Retina (tissue), 1 donor: ENCODE measurements around the gene IDS.
"Not testable (repeated sequence)": the region's sequence is repeated elsewhere in the genome, so short reads cannot be mapped to it uniquely, and the experiment has no call there.

Experiments
- DNase-seq: peaks from one replicate; pipeline ENCODE4 v3.0.0-alpha.2; 2016

IDS gene

DNA sequence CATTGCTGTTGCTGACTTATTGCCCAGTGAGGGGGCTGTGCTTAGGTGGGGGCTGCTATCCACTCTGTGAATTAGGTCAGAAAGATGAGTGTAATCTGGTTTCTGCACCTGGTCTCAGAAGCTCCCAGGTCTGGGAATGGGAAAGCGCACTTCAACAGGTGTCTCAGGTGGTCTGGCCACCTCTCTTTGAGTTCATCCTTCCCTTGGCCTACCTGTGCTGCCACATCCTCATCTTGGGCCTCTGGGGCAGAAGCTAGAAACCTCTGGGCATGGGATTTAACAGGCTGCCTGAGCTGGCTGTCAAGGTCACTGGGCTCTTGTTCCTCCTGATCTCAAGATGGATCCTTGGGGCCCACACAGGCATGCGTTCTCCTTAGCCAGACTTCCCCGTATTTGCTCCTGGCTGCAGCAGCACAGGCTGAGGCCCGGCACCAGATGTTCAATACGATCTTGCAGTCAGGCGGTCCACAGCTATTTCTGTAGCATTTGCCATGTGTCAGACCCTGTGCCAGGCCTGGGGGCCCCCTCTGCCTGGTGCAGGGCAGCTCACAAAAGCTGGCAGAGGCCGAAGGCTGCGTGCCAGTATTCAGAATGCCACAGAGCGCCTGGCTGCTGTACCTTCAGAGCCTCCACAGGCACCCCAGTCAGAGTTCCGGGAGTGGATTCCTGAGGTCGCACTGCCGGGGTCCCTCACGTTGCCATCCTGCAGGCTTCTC is 21.4 kb upstream of the IDS start:
- DNase-seq, result not testable (repeated sequence)

DNA sequence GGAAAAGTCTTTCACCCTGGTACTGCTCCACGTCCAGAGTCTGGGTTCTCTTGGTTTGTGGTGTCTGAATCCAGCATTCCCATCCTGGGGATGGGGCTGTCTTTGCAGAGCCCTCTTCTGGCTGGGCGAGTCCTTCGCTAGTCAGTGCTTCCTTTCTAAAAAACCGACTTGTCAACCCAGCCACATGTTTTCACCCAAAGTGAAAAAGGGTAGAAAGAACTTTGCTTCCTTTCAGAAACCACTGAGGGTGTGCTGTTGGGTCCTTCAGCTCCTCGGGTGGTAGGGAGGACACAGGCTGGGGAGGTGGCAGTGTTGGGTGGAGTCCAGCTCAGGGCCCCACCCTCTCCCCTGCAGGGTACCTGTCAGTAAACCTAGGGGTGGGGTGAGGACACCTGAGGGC is 20.8 kb upstream of the IDS start:
- DNase-seq, result not testable (repeated sequence)

DNA sequence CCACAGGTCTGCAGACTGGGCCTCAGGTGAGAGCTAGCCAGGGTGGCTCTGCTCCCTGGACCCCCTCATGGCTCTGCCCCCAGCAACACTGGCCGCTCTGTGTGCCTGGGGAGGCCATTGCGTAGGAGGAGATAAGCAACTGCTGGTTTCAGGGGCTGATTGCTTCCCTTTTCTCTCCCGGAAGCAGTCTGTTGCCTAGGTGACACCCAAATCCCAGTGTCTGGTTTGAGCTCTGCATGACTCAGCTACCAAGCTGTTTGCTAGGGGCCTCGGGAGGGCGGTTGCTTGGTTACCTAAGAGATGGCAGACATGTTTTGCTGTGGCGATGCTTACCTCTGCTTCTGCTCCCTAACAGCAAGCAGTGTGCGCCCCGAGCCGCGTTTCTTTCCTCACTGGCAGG is 20.3 kb upstream of the IDS start:
- not testable (repeated sequence) for DNase-seq

DNA sequence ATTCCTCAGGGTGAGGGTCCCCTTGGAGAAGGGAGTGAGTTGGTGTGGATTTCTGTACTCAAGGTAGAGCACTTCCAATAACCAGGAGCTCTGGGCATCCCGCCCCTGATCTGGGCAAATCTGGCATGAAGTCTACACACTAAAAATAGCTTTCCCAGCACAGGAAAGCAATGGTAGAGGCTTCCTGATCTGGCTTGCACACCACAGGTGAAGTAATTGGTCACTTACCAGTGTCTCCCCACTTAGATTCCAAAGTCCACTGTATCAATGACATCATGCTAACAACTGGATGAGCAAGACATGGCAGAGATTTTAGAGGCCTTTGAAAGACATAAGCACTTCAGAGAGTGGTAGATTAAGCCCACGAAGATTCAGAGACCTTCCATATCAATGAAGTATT is 17.8 kb upstream of the IDS start:
- DNase-seq, result no peak

DNA sequence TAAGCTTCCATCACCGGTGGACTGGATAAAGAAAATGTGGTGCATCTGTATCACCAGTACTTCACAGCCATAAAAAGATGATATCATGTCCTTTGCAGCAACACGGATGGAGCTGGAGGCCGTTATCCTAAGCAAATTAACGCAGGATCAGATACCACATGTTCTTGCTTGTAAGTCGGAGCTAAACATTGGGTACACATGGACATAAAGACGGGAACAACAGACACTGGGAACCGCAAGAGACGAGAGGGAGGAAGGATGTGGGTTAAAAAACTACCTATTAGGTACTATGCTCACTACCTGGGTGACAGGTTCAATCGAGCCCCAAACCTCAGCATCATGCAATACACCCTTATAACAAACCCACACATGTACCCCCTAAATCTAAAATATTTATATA is 16.3 kb upstream of the IDS start:
- no peak for DNase-seq

DNA sequence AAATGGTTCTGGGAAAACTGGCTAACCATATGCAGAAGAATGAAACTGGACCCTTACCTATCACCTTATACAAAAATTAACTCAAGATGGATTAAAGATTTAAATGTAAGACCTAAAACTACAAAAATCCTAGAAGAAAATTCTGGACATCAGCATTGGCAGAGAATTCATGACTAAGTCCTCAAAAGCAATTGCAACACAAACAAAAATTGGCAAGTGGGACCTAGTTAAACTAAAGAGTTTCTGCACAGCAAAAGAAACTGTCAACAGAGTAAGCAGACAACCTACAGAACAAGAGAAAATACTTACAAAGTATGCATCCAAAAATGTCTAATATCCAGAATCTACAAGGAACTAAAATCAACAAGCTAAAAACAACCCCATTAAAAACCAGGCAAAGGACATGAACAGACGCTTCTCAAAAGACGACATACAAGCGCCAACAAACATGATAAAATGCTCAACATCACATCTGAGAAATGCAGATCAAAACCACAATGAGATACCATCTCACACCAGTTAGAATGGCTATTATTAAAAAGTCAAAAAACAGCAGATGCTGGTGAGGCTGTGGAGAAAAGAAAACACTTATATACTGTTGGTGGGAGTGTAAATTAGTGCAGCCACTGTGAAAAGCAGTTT is 15.7 kb upstream of the IDS start:
- not testable (repeated sequence) for DNase-seq

DNA sequence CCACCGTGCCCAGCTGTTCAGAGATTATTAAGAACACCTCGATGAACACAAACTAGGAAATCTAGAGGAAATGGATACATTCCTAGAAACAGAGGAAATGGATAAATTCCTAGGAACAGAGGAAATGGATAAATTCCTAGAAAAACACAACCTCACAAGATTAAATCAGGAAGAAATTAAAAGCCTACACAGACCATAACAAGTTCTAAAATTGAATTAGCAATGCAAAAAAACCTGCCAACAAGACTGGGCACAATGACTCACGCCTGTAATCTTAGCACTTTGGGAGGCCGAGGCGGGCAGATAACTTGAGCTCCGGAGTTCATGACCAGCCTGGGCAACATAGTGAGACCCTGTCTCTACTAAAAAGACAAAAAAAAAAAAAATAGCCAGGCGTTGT is 13.1 kb upstream of the IDS start:
- no peak for DNase-seq

DNA sequence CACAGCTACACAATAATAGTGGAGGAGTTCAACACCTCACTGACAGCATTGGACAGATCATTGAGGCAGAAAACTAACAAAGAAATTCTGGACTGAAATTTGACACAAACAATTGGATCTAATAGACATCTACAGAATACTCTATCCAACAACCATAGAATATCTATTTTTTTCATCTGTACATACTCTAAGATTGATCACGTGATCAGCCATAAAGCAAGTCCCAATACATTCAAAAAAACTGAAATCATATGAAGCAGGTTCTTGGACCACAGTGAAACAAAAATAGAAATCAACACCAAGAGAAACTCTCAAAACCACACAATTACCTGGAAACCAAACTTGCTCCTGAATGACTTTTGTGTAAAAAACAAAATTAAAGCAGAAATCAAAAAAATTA is 12.2 kb upstream of the IDS start:
- DNase-seq, result no peak

DNA sequence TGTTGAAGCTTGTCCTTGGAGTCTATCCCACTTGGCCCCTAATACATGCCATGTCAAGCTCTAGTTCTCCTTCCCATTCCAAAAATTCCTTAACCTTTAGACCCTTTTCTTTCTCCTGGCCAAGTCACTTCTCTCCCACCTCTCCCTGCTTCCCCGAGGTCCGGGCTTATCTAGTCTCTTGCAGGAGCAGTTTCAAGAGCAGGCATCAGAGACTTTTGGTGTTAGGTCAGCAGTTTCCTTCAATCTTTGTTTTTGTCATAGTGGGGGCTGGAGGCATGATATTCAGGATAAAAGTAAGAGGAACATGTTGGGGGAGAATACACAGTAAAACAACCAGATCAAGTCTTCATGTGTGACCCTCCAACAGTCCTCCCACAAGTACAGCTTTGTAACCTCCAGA is 11.5 kb upstream of the IDS start:
- no peak for DNase-seq

DNA sequence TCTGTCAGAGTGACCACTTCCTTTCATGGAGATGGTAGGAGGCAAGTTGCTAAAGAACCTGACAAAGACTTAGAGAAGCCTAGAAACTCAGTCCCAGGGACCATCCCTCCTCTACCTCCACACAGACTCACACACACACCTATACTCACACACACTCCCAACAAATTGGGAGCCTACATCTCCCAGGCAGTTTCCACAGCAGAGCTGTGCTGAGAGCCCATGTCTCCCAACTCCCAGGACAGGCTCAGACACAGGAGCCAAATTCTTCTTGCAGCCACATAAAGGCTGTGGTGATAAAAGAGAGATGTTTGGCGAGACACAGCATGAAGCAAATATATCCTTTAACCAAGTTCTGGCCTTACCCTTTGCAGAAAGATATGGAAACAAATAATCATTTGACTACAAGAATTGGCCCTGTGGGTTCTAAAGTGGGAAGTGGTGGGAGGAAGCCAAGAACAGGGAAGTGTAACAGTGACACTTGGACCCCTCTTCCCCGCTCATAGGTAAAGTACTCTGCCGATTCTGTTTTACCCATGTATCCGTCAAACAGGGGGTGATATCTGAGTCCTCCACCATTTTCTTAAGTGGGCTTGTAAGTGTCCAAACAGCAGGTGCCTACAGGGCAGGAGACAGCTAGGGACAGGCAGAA is 11.0 kb upstream of the IDS start:
- DNase-seq, result no peak

DNA sequence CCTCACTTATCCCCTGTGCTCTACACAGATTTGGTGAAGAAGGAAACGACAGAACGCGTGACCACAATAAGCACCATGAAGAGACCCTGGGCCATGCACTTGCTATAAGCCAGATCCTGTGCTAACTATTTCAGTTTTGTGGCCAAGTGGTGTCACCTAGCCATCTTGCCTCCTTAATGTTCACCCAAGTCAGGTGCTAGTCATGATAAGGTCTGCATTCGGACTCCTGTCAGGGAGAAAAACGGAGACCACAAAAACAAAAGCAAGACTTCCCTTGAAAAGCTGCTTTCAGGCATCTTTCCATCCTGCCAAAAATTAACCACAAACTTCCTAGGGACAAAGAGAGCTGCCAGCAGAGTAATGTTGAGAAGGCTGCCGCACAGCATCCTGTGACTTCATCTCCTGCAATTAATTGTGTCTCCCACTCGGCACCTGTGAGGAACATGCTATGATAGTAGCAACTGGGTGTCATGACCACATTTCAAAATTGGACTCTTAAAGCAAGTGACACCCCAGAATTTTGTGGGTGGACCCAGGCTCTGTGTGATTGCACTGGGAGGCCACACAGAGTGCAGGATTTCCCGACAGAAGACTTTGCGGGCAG is 8.8 kb upstream of the IDS start:
- no peak for DNase-seq

DNA sequence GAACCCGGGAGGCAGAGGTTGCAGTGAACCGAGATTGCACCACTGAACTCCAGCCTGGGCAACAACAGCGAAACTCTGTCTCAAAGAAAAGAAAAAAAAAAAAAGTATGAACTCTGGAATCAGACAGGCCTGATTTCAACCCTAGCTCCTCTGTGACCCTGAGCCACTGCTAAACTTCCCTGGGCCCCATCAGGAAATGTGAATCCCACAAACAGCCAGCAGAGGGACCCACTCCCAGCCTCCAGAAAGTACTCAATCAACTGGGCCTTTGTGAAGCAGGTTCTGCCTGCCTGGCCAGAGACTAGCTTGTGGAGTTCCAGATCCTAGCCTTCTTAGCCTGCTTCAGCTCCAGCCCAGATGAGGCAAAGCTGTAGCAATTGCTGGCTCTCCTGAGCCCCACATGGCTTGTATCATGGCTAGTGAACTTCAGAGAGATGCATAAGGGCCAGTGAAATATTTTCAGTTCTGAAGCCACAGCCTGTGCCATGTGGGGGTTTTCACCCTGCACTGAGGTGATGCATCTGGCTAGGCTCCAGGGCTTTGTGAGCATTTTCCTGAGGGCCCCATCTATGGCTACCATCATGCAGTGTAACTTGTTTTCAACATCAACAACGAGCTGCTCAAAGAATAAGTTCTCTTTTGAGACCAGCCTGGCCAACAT is 7.2 kb upstream of the IDS start:
- DNase-seq, result peak; percentile 50

DNA sequence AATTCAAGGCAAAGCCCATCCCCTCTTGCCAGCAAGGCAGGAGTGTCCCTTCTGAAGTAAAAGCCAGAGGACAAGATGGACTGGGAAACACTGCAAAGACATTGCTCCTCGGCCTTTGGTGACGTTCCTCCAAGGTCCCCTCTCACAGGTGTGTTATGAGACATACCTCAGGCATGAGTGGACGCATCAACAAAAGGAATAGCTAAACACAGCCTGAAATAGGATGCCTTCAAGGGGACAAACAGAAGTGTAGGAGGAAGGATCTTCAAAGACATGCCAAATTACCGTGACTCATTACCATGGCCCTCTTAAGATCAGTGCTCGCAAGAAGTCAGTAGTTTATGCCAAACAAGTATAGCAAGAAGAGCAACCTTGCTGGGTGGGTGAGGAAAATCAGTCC is 6.0 kb upstream of the IDS start:
- DNase-seq, result no peak

DNA sequence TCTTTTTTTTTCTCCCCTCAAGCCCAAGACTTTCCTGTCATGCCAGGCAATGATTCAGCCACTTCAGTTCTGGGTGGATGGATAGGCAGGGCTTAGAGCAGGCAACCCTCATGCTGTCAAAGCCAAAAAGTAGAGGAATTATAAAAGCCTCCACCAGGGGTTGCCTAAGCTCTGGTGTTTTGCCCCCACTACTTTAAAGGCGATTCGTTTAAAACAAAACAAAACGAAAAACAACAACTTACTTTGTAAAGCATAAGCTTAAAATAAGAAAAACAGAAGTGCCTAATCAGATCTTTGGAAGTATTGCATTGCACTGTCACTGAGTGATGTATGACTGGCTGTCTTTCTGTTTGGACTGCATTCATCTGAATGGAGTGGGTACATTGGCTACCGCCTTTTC is 5.3 kb upstream of the IDS start:
- DNase-seq, result no peak

DNA sequence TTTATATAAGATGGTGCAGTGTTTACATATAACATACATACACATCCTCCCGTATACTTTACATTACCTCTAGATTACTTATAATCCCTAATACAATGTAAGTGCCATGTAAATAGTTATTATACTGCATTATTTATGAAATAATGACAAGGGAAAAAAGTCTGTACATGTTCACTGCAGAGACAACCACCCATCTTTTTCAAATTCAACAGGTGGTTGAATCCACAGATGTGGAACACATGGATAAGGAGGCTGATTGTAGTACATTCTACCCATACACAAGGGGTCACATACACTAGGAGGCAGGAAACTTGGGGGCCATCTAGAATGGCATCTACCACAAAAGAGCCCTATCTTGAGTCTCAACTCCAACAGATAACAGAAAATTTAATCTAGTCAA is 3.4 kb upstream of the IDS start:
- no peak for DNase-seq

DNA sequence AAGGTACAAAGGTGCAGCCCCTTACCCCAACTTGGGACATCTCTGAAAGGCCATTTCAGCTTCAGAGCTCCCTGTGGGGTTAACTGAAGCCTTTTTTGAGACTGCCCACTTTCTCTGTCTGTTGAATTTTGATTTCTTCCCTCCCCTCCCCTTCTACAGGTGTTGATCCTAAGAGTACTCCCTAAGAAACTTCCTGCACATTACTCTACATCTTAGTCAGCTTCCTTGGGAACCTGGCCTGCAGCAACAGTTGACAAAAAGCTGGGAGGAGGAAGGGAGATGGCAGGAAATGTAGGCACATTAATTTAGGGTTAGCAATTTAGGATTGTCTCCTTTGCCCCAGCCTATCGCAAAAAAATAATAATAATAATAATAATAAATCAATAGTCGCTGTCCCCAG is 1.2 kb upstream of the IDS start:
- DNase-seq, result no peak

DNA sequence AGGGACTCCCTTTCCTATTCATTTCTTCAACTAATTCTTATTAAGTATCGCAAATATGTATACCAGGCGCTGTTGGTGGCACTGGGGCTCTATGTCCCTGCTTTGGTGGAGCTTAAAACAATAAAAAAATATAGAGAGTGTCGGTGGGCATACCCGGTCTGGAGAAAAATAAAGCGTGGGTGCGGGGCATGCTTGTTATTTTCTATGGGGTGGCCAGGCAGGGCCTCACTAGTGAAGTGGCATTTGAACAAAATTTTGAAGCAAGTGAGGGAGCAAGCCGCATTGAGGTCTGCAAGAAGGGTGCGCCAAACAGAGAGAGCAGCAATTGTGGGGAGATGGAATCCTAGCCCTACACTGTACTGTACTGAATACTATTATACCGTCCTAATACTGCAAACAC is 565 bp upstream of the IDS start:
- no peak for DNase-seq

DNA sequence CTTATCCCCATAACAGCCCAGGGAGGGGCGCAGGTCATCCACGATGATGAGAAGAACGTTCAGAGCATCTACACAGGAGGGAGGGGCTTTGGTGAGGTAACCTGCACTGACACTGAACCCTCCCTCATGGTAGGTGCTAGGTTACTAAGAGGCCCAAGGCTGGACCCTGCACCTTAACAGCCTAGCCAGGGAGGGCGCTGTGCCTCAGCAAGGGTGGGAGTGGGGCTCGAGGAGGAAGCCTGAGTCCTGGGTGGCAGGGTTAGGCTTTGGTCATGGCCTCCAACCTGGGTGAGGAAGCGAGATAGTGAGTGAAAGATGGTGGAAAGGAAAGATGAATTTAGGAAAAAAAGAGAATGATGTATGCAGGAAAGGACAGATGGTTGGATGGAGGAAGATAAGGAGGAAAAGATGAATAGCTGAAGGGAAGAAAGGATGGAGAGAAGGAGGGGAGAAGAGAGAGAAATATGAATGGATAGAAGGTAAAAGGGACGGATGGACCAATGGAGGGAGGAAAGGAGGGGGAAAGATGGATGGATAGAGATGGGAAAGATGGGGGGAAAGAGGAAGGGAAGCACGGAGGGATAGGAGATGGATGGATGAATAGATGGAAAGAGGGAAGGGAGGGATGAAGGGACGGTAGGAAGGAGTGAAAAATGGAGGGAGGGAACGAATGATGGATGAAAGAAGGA is 736 bp downstream of the IDS start:
- DNase-seq, result peak; percentile 35

DNA sequence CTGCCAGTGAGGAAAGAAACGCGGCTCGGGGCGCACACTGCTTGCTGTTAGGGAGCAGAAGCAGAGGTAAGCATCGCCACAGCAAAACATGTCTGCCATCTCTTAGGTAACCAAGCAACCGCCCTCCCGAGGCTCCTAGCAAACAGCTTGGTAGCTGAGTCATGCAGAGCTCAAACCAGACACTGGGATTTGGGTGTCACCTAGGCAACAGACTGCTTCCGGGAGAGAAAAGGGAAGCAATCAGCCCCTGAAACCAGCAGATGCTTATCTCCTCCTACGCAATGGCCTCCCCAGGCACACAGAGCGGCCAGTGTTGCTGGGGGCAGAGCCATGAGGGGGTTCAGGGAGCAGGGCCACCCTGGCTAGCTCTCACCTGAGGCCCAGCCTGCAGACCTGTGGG is 1.7 kb downstream of the IDS start:
- DNase-seq, result not testable (repeated sequence)

DNA sequence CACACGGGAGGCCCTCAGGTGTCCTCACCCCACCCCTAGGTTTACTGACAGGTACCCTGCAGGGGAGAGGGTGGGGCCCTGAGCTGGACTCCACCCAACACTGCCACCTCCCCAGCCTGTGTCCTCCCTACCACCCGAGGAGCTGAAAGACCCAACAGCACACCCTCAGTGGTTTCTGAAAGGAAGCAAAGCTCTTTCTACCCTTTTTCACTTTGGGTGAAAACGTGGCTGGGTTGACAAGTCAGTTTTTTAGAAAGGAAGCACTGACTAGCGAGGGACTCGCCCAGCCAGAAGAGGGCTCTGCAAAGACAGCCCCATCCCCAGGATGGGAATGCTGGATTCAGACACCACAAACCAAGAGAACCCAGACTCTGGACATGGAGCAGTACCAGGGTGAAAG is 2.2 kb downstream of the IDS start:
- DNase-seq, result not testable (repeated sequence)

DNA sequence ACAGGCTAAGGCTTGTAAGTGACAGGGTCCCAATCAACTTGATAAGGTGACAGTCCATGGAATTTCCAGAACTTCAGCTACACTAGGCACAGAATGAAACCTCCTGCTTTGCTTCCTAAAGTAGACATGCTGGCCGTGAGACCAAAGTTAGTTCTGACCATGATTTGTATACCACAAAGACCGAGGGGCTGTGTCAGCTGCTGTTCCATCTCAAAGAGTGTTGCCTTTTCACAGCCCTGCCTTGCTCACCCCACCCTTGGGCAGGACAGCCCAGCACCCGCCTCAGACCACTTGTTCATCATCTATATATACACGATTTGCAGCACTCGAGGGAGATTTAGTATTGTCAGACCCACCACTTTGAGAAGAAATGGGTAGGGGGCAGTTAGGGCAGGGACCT is 5.3 kb downstream of the IDS start:
- no peak for DNase-seq

DNA sequence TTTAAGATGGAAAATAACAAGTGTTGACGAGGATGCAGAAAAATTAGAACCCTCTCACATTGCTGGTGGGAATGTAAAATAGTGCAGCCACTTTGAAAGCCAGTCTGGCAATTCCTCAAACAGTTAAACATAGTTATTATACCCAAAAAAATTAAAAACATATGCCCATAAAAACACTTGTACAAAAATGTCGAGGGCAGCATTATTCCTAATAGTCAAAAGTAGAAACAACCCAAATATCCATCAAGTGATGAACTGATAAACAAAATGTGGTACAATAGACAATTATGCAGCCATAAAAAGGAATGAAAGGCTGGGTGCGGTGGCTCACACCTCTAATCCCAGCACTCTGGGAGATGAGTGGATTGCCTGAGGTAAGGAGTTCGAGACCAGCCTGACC is 6.3 kb downstream of the IDS start:
- DNase-seq, result no peak

DNA sequence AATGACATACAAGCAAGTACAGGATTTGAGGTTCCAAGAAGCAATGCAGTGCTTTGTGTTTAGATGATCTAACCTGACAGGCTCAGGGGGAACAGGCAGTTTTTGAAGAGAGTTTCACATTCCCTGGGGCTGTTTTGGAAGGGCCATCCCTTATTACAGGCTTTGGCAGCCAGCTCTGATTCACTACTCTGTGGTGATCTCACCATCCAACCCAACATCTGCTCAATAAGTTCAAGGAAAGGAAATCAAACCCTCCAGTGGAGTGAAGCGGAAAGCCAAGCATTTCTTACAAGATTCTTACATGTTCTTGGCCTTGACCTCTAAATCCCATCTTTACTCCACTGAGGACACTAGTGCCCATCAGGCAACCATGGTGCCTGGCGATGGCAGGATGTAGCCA is 7.5 kb downstream of the IDS start:
- DNase-seq, result no peak
